ENCODE data around the gene LINGO3.

DNA sequence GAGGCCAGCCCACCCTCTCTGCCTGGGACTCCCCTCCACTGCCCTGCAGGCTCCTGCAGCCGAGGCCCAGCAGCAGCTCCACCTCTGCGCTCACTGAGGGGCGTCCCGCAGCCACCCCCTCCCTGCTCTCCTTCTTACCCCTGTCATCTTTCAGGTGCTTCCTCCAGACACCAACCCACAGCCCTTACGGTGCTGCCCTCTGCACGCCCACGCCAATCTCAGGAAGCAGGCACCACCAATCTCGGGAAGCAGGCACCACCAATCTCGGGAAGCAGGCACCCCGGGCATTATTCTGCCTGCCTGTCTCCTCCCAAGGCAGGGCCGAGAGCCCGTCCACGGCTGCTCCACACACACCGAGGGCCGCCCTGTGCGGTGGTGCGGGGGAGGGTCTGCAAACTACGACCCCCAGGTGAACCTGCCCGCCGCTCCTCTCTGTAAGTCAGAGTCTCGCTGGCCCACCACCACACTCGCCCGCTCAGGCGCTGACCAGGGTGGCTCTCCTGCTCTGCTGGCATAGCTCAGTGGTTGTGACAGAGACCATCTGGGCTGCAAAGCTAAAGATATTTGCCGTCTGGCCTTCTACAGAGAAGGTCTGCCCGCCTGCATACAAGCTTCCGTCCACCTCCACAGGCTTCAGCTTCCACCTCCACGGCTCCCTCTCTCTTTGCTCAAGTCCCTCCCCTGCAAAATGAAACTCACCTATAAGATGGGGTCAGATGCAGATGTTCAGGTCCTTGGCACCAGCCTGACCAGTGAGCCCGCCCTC is 17.5 kb upstream of the LINGO3 start:
- no peak for TF ChIP-seq EZH2 (IDR thresholded peaks at IDR 0.05)
- no peak for TF ChIP-seq POLR2AphosphoS5 (IDR thresholded peaks at IDR 0.05; ENCODE audit: borderline replicate concordance, low read depth, low read length)
- no peak for TF ChIP-seq FOXP2 (optimal IDR thresholded peaks at IDR 0.05; ENCODE audit: control extremely low read depth, extremely low read length, insufficient read depth)
